ENCODE data around the gene FCHO2.
A peak's percentile ranks its signal among the peaks of the same experiment; 100 is the strongest.

FCHO2 gene, protein sequence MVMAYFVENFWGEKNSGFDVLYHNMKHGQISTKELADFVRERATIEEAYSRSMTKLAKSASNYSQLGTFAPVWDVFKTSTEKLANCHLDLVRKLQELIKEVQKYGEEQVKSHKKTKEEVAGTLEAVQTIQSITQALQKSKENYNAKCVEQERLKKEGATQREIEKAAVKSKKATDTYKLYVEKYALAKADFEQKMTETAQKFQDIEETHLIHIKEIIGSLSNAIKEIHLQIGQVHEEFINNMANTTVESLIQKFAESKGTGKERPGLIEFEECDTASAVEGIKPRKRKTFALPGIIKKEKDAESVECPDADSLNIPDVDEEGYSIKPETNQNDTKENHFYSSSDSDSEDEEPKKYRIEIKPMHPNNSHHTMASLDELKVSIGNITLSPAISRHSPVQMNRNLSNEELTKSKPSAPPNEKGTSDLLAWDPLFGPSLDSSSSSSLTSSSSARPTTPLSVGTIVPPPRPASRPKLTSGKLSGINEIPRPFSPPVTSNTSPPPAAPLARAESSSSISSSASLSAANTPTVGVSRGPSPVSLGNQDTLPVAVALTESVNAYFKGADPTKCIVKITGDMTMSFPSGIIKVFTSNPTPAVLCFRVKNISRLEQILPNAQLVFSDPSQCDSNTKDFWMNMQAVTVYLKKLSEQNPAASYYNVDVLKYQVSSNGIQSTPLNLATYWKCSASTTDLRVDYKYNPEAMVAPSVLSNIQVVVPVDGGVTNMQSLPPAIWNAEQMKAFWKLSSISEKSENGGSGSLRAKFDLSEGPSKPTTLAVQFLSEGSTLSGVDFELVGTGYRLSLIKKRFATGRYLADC

DNA sequence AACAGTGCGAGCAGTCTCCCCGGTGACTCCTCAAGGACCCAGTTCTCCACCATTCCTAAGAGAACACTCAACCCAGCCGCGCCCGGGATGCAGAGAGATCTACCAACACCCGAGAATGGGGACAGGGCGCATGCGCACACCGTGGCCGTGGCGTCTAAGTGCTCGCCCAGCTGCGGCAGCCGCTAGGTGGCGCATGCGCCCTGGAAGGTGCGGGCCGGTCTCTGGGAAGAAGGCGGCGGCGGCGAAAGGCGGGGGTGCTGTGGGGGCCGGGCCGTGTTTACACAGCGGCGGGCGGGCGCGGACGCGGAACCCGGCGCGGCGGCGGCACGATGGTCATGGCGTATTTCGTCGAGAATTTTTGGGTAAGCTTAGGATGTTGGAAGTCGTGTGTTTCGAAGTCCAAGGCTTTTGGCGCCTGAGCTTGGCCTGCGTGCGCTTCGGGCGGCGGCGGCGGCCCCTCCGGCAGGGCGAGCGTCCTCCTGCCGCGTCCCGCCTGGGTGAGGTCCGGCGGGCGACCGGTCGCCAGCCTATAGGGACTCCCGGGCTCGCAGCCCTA lies at the start of gene FCHO2:
TSS of gene FCHO2 (plus strand) at position 274 of the 556 bp plus-strand sequence. CDS start at position 330, 56 bp downstream.
- no peaks in the 10 kb centered on the region for H3K9me3 ChIP-seq (ENCODE audit: severe bottlenecking)
- ATAC-seq (ENCODE audit: low read depth) (peak; percentile 76), DNase-seq (ENCODE audit: low spot score) (peak; percentile 100)
- peak within 1 kb of the TSS; percentile 85 for H3K4me3 ChIP-seq (ENCODE audit: severe bottlenecking)
- TF ChIP-seq, protein P1, sequence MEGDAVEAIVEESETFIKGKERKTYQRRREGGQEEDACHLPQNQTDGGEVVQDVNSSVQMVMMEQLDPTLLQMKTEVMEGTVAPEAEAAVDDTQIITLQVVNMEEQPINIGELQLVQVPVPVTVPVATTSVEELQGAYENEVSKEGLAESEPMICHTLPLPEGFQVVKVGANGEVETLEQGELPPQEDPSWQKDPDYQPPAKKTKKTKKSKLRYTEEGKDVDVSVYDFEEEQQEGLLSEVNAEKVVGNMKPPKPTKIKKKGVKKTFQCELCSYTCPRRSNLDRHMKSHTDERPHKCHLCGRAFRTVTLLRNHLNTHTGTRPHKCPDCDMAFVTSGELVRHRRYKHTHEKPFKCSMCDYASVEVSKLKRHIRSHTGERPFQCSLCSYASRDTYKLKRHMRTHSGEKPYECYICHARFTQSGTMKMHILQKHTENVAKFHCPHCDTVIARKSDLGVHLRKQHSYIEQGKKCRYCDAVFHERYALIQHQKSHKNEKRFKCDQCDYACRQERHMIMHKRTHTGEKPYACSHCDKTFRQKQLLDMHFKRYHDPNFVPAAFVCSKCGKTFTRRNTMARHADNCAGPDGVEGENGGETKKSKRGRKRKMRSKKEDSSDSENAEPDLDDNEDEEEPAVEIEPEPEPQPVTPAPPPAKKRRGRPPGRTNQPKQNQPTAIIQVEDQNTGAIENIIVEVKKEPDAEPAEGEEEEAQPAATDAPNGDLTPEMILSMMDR (IDR thresholded peaks at IDR 0.05; ENCODE audit: poor library complexity, severe bottlenecking), result peak; percentile 99
- H3K27ac ChIP-seq (ENCODE audit: poor library complexity, severe bottlenecking), result peak within 1 kb of the TSS; percentile 89
- no peaks in the 10 kb centered on the region for H3K27me3 ChIP-seq (ENCODE audit: insufficient read depth, poor library complexity, severe bottlenecking)
- peaks cover 6% of the 10 kb centered on the region; the same call in 1 of the 2 replicates for H3K36me3 ChIP-seq (ENCODE audit: low read depth)
- H3K4me1 ChIP-seq (ENCODE audit: insufficient read depth, poor library complexity, severe bottlenecking), result peaks cover 47% of the 10 kb centered on the region

GRCh38 chr5:72906806-72907205 lies 49.0 kb upstream of the FCHO2 start:
- Histone ChIP-seq H3K27me3 (ENCODE audit: insufficient read depth, poor library complexity, severe bottlenecking) (no peaks in the 10 kb centered on the region), H3K4me1 (ENCODE audit: insufficient read depth, poor library complexity, severe bottlenecking) (no peaks in the 10 kb centered on the region), H3K9me3 (ENCODE audit: severe bottlenecking) (no peaks in the 10 kb centered on the region), H3K4me3 (ENCODE audit: severe bottlenecking) (no peak overlapping the region), H3K36me3 (ENCODE audit: low read depth) (peaks cover 93% of the 10 kb centered on the region), H3K27ac (ENCODE audit: poor library complexity, severe bottlenecking) (no peak overlapping the region)
- ATAC-seq (ENCODE audit: low read depth) (no peak), DNase-seq (ENCODE audit: low spot score) (no peak)
- TF ChIP-seq, protein P1 (IDR thresholded peaks at IDR 0.05; ENCODE audit: poor library complexity, severe bottlenecking), result no peak

- Histone ChIP-seq H3K4me1 (ENCODE audit: insufficient read depth, poor library complexity, severe bottlenecking) (no peaks in the 10 kb centered on the region), H3K9me3 (ENCODE audit: severe bottlenecking) (no peaks in the 10 kb centered on the region), H3K36me3 (ENCODE audit: low read depth) (peaks cover 92% of the 10 kb centered on the region), H3K27ac (ENCODE audit: poor library complexity, severe bottlenecking) (no peak overlapping the region), H3K4me3 (ENCODE audit: severe bottlenecking) (no peak overlapping the region), H3K27me3 (ENCODE audit: insufficient read depth, poor library complexity, severe bottlenecking) (no peaks in the 10 kb centered on the region)
- TF ChIP-seq, protein P1 (IDR thresholded peaks at IDR 0.05; ENCODE audit: poor library complexity, severe bottlenecking), result no peak
- ATAC-seq (ENCODE audit: low read depth), result no peak
- no peak for DNase-seq (ENCODE audit: low spot score)
These were observed 47.2 kb upstream of the FCHO2 start for GRCh38 chr5:72908664-72909063.

- DNase-seq (ENCODE audit: low spot score) (no peak), ATAC-seq (ENCODE audit: low read depth) (no peak)
- Histone ChIP-seq H3K9me3 (ENCODE audit: severe bottlenecking) (no peaks in the 10 kb centered on the region), H3K27me3 (ENCODE audit: insufficient read depth, poor library complexity, severe bottlenecking) (no peaks in the 10 kb centered on the region), H3K27ac (ENCODE audit: poor library complexity, severe bottlenecking) (no peak overlapping the region), H3K4me3 (ENCODE audit: severe bottlenecking) (no peak overlapping the region), H3K36me3 (ENCODE audit: low read depth) (peaks cover 18% of the 10 kb centered on the region; the same call in 1 of the 2 replicates), H3K4me1 (ENCODE audit: insufficient read depth, poor library complexity, severe bottlenecking) (no peaks in the 10 kb centered on the region)
- TF ChIP-seq, protein P1 (IDR thresholded peaks at IDR 0.05; ENCODE audit: poor library complexity, severe bottlenecking), result no peak
These were observed 38.5 kb upstream of the FCHO2 start for GRCh38 chr5:72917371-72917776.

All from RWPE2 (cell line).